ENCODE measurements around the gene CD7. TPM values are rescaled to one million over a fixed set of nuclear protein-coding genes. Genes with fewer than 3 reads are reported as not detected.

Gene CD7
- total and polyA plus RNA-seq, 7 donors: 0.13 to 0.81 (median 0.19) TPM; not detected in 1

- ATAC-seq (no peak), DNase-seq (no peak)
- Histone ChIP-seq H3K4me1 (no peaks in the 10 kb centered on the region), H3K9me3 (no peaks in the 10 kb centered on the region), H3K36me3 (ENCODE audit: insufficient read depth in 1 of 2, low read depth in 1 of 2) (no peaks in the 10 kb centered on the region), H3K27ac (no peak overlapping the region), H3K27me3 (ENCODE audit: insufficient read depth in 3 of 3, low read length in 2 of 3) (peaks cover 0 to 15% (median 5%) of the 10 kb centered on the region in 3 donors), H3K4me3 (no peak overlapping the region)
- intact Hi-C loops (cut with DNase I): loop anchor here in 1 of 2 donors (10.0 kb wide), 1 partner anchor 275 kb away; the partner anchor contains the start of genes DCXR and RAC3
- 75 to 78% (median 75%) methylated on average over 27 of the region's 27 CpGs for WGBS, 3 donors
- no peak for TF ChIP-seq CTCF (IDR thresholded peaks at IDR 0.05)
These were observed 7.5 kb downstream of the CD7 start for GRCh38 chr17:82309656-82310570.

GRCh38 chr17:82305727-82306300 lies 11.6 kb downstream of the CD7 start:
- Histone ChIP-seq H3K4me3 (no peak overlapping the region), H3K9me3 (no peaks in the 10 kb centered on the region), H3K27ac (no peak overlapping the region), H3K27me3 (ENCODE audit: insufficient read depth in 3 of 3, low read length in 2 of 3) (no peaks in the 10 kb centered on the region), H3K4me1 (no peaks in the 10 kb centered on the region), H3K36me3 (ENCODE audit: insufficient read depth in 1 of 2, low read depth in 1 of 2) (no peaks in the 10 kb centered on the region)
- DNase-seq (no peak), ATAC-seq (no peak)
- no peak for TF ChIP-seq CTCF (IDR thresholded peaks at IDR 0.05)
- 76 to 82% (median 79%) methylated on average over 20 of the region's 20 CpGs for WGBS, 3 donors
- intact Hi-C loops (cut with DNase I): loop anchor here in 1 of 2 donors (10.0 kb wide), 1 partner anchor 271 kb away; the partner anchor contains the start of genes DCXR and RAC3

- TF ChIP-seq CTCF (IDR thresholded peaks at IDR 0.05): no peak
- H3K27me3 ChIP-seq (ENCODE audit: insufficient read depth in 3 of 3, low read length in 2 of 3): no peaks in the 10 kb centered on the region
- intact Hi-C loops (cut with DNase I): loop anchor here in 1 of 2 donors (5.0 to 10.0 kb wide), 2 partner anchors 98 to 270 kb away; partner anchors contain the start of genes DCXR and RAC3
- ATAC-seq (no peak), DNase-seq (no peak)
- H3K4me1 ChIP-seq: no peaks in the 10 kb centered on the region
- H3K27ac ChIP-seq: no peak overlapping the region
- no peaks in the 10 kb centered on the region for H3K9me3 ChIP-seq
- no peaks in the 10 kb centered on the region for H3K36me3 ChIP-seq (ENCODE audit: insufficient read depth in 1 of 2, low read depth in 1 of 2)
- WGBS, 3 donors: 77 to 82% (median 81%) methylated on average over 21 to 23 of the region's 23 CpGs
- no peak overlapping the region for H3K4me3 ChIP-seq
These were observed 12.3 kb downstream of the CD7 start for GRCh38 chr17:82304826-82305726.

GRCh38 chr17:82303944-82304808 lies 13.2 kb downstream of the CD7 start:
- Histone ChIP-seq H3K27ac (no peak overlapping the region), H3K27me3 (ENCODE audit: insufficient read depth in 3 of 3, low read length in 2 of 3) (no peaks in the 10 kb centered on the region), H3K4me1 (no peaks in the 10 kb centered on the region), H3K4me3 (no peak overlapping the region), H3K36me3 (ENCODE audit: insufficient read depth in 1 of 2, low read depth in 1 of 2) (no peaks in the 10 kb centered on the region), H3K9me3 (no peaks in the 10 kb centered on the region)
- no peak for TF ChIP-seq CTCF (IDR thresholded peaks at IDR 0.05)
- no peak for ATAC-seq
- 74 to 77% (median 77%) methylated on average over 20 to 26 of the region's 26 CpGs for WGBS, 3 donors
- DNase-seq: no peak
- intact Hi-C loops (cut with DNase I): loop anchor here in 1 of 2 donors (2.0 to 10.0 kb wide), 3 partner anchors 13 to 269 kb away; partner anchors contain the start of genes CD7, DCXR and RAC3

Measured in psoas muscle (tissue), 8 donors.